ENCODE data around the gene PEX13.
"Not testable (repeated sequence)": the region's sequence is repeated elsewhere in the genome, so short reads cannot be mapped to it uniquely, and the experiment has no call there.

The PEX13 gene

GRCh38 chr2:61009355-61009754, 8.2 kb upstream of the PEX13 start:
- DNase-seq, result no peak

GRCh38 chr2:61011678-61012077, 5.8 kb upstream of the PEX13 start:
- no peak for DNase-seq

GRCh38 chr2:61012303-61012702, 5.2 kb upstream of the PEX13 start:
- not testable (repeated sequence) for DNase-seq

DNA sequence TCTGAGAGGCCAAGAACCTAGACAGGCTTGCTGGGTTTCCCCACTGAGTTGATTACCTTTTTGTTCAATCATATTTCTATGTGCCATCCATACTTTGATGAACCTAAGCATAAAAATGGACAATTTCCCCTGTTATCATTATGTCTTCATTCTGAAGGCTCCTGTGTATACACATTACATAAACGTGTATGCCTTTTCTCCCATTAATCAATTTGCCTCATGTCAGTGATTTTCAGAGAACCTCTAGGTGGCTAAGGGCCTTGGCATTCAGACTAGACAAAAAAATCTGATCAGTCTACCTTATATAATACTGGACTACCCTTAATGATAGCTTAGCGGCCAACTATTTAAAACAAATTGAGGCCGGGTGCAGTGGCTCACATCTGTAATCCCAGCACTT, 4.1 kb upstream of the PEX13 start:
- no peak for DNase-seq

DNA sequence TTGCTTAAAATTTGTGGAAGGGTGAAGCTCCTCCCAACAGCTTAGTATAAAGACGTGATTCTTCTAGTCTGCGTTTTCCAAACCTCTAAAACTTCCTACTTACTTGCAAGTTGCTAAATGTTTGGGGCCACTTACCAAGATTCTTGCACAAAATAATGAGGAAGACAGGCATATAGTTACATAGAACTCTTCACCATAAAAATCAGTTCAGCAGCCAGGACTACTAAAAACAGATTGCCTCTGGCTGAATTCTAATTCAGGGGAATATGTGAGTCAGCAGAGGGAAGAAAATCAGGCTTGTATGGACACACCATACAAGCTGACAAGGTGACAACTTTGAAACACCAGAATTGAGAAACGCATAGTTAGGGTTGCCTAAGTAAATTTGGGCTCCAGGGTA, 2.8 kb upstream of the PEX13 start:
- DNase-seq, result no peak

DNA sequence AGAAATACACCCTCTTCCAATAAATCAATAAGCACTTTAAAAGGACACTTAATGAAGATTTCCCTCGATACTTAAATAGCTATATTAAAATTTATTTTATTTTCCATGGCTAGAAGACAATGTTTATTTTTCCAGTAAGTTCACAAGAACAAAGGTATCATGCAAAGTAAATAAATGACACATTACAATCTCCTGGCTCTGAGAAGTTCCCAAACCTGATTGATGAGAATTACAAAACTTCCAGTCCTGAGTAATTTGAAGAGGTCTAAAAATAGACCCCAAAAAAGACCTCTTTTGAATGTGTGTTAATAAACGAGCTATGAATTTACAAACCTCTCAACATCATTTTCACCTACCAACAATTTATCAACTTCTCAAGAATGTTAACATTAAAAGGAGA, 1.5 kb upstream of the PEX13 start:
- no peak for DNase-seq

DNA sequence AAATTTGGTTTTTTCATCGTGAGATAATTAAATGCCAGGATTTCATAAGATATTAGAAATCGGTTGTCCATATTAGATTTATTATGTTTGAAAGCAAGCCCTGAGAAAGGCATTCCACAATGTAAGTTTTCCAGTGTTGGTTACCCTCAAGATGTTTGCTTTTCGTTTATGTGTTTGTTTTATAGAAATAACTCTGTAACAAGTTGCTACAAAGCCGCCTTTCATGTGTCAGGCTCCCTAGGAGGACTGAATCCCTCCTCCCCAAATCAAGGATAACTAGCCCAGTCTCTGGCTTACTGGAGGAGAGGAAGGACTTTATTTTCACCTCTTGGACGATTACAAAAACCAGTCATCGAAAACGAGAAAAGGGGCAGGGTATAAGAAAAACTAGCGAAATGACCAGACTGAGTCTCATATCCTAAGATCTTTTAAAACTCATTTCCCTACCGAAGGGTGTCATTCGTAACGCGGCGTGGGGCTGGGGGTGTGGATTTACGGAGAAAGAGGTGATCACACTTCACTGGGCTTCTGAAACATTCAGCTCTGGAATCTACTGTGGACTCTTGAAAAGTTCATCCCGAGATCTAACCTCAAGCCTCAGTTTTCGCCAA, 1.0 kb upstream of the PEX13 start:
- no peak for DNase-seq

DNA sequence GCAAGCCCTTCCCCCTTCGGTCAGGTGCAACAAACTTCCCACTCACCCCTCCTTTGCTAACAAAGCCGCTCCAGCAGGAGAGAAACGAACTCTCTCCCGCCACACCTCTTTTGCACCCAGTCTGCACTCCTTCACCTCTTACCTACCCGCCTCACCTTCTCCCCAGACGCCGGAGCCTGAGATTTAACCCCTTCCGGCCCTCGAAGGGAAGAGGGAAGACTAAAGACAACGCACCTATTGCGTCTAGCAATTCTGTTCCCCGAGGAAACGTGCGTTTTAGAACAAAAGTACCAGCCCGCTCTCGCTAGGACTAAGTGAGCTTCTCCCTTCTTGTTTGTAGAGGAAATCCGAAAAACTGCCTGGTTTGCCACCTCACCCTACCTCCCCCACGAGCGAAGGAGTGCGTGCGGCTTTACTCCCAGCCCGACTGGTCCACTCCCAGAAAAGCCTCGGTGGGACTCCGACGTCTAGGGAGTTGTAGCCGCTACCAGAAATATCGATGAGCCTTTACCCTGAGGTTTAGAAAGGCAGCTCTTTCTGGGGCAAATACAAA, 441 bp upstream of the PEX13 start:
- peak; percentile 72 for DNase-seq

GRCh38 chr2:61018318-61018755, 817 bp downstream of the PEX13 start:
- no peak for DNase-seq

DNA sequence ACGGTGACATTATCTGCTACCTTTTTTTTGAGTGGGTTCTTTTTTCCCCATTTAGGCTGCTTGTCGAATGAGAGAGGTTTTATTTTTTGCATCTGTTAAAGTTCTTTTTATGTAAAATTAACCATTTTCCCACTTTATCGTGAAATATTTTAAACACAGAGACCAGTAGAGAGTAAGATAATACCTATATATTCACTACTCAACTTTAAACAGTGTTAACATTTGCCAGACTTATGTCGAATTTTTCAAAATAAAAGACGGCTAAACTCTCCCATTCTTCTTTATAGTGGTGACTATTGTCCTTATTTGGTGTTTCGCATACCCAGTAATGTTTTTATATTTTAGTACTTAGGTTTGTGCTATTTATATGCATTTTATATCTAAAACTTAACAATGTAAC, 1.3 kb downstream of the PEX13 start:
- no peak for DNase-seq

DNA sequence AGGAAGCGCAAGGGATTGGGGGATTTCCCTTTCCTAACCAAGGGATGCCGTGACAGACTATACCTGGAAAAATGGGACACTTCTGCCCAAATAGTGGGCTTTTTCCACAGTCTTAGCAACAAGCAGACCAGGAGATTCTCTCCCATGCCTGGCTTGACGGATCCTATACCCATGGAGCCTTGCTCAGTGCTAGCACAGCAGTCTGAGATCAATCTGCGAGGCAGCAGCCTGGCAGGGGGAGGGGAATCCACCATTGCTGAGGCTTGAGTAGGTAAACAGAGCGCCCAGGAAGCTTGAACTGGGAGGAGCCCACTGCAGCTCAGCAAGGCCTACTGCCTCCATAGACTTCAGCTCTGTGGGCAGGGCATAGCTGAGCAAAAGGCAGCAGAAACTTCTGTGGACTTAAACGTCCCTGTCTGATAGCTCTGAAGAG, 3.7 kb downstream of the PEX13 start:
- no peak for DNase-seq

DNA sequence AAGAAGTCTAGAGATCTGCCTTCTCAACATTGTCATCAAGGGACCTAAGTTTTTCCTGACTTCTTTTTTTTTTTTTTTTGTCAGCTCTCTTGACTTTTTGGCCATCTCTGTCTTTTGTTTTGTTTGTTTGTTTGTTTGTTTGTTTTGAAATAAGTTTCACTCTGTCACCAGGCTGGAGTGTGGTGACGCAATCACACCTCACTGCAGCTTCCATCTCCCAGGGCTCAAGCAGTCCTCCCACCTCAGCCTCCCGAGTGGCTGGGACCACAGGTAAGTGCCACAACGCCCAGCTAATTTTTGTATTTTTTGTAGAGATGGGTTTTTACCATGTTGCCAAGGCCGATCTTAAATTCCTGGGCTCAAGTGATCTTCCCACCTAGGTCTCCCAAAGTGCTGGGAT, 6.2 kb downstream of the PEX13 start:
- no peak for DNase-seq

DNA sequence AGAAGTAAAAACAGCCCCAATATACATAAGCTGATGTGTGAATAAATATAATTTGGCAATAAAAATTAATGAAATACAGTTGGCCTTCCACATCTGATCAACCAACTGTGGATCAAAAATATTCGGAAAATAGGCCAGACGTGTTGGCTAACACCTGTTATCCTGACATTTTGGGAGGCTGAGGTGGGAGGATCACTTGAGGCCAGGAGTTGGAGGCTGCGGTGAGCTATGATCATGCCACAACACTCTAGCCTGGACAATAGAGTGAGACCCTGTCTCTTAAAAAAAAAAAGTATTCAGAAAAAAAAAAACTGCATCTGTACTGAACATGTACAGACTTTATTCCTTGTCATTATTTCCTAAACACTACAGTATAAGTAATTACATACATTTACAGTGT, 12.0 kb downstream of the PEX13 start:
- no peak for DNase-seq

GRCh38 chr2:61034592-61034991, 17.1 kb downstream of the PEX13 start:
- not testable (repeated sequence) for DNase-seq

- DNase-seq, result not testable (repeated sequence)
Observed at GRCh38 chr2:61036643-61037042, 19.1 kb downstream of the PEX13 start.

DNA sequence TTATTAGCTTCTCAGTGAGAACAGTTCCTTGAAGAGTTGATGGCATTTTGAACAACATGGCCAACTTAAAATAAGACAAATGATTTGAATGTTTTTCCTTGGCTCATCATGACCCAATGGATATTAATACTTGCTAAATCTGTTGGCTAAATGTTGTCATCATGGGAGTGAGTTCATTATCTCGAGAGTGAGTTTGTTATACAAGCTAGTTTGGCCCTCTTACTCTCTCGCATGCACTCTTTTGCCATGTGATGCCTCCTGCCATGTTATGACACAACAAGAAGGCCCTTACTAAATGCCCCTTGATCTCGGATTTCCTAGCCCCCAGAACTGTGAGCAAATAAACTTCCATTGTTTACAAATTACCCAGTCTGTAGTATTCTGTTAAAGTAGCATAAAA, 25.3 kb downstream of the PEX13 start:
- no peak for DNase-seq

GRCh38 chr2:61044636-61045035, 27.1 kb downstream of the PEX13 start:
- no peak for DNase-seq

DNA sequence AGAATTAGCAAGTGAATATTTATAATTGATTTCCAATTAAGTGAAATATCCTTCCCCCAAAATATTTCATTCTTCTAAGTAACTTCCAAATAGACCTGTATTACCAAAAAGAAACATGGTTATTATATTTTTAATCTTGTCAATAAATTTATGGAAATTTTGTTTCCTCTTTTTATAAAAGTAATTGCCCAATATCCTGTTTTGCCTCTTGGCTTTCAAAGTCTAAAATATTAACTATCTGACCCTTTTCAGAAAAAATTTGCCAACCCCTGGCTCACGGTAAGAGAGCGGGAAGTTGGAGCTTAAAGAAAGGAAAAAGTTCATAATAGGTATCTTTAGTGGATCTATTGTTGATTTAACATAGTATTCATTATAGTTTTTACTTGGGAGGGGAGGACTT, 27.7 kb downstream of the PEX13 start:
- DNase-seq, result no peak

- no peak for DNase-seq
Observed at GRCh38 chr2:61045999-61046398, 28.5 kb downstream of the PEX13 start.

DNA sequence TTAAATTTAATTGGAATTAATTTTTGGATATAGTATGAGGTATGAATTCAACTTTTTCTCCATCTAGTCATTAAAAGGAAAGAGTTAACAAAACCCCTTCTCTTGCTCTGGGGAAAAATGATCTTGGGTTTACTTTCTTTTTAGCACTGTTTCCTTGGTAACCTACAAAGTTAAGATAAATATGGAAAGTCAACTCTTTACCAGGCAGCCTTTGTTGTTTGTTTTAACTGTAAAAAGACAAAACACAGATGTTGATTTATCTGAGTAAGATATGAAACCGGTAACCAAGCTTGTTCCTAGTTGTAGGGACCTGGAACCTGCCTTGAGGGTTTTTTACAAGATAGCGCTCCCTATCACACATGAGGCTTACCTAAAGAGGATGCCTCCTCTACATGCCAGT, 38.0 kb downstream of the PEX13 start:
- no peak for DNase-seq

GRCh38 chr2:61057562-61057961, 40.0 kb downstream of the PEX13 start:
- DNase-seq, result no peak

DNA sequence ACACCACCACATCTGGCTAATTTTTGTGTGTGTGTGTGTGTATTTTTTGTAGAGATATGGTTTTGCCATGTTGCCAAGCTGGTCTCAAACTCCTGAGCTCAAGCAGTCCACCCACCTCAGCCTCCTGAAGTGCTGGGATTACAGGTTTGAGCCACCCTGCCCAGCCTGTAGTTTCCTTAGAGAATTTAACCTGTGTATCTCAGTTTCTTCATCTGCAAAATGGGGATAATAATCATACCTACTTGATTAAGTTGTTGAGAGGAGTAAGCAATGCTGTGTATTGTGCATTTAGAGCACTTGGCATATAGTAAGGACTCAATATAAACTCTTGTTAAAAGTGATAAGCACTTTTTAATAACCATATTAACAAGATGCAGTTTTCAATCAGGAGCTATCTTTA, 41.9 kb downstream of the PEX13 start:
- DNase-seq, result no peak

- peak; percentile 92 for DNase-seq
Observed at GRCh38 chr2:61065714-61066709, 48.5 kb downstream of the PEX13 start, which contains the start of gene SANBR. Gene SANBR, plus strand, starts transcription at chr2:61065871. Its CDS starts 4,480 bp downstream, at chr2:61070351.

DNA sequence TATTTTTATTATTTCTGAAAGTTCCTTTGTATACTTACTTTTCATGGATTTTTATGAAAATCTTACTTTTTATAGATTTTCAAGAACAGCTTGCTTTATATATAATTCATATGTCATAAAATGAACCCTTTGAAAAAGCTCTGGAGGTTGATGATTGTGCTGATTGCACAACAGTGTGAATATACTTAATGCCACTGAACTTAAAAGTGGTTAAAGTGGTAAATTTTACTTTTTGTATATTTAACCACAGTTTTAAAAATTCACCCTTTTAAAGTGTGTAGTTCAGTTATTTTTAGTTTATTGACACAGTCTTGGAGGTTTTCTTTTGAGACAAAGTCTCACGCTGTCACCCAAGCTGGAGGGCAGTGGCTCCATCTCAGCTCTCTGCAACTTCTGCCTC, 56.6 kb downstream of the PEX13 start:
- no peak for DNase-seq

All from COR-L47 (cell line).